ENCODE data around the gene NDUFV3. TPM values are rescaled to one million over a fixed set of nuclear protein-coding genes. Genes with fewer than 3 reads are reported as not detected.
"Not testable (repeated sequence)": the region's sequence is repeated elsewhere in the genome, so short reads cannot be mapped to it uniquely, and the experiment has no call there.

NDUFV3 gene
- 10 to 100 TPM; 36.6 to 36.8 TPM for total RNA-seq
- 20.3 TPM for polyA plus RNA-seq

DNA sequence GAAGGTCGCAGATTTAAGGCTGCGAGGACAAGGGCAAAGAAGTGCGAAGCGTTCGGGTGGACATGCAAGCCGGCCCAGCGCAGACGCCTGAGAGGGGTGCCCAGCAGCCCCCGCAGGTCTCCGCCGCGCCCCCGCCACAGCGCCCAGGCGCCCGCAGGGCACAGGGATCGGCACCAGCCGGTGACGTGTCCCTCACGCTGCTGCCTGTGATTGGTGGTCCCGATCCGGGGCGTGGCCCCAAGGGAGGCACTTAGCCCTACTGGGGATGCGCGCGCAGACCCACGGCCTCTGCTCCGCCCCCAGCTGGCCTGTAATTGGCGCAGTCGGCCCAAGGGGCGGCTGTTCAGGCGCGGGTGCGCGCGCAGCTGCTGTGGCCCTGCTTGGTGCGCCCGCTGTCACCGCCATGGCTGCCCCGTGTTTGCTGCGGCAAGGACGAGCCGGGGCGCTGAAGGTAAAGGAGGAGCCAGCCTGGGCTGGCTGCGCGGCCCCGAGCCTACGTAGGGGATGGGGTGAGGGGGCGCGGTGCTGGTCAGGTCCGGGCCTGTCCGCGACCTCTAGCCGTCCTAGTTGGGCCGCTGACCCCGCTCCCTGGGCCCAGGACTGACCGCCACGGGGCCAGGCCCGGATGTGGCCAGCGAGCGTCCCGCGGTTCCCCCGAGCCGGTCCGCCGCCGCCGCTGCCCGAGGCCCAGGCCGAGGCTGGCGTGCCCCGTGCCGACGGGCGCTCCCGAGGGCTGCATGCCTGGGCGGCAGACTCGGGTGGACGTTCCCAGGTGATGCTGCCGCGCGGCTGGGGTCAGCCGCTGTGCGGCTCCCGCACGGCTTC, at the start of gene NDUFV3:
NDUFV3 (plus strand) TSS at position 379 of the 825 bp plus-strand sequence; CDS start at position 404, 25 bp downstream.
- Histone ChIP-seq H3K4me1 (ENCODE audit: insufficient read depth, low read length) (peaks cover 16% of the 10 kb centered on the region), H3K27me3 (ENCODE audit: insufficient read depth, low read length, poor library complexity, severe bottlenecking) (no peaks in the 10 kb centered on the region), H3K9me3 (ENCODE audit: low read length) (no peaks in the 10 kb centered on the region), H3K4me3 (ENCODE audit: low read length) (peak within 1 kb of the TSS; percentile 94), H3K27ac (ENCODE audit: low read depth, low read length) (peak within 1 kb of the TSS; percentile 88), H3K36me3 (ENCODE audit: insufficient read depth, low read length) (peaks cover 9% of the 10 kb centered on the region)
- DNase-seq: peak; percentile 97 to 100 (median 100)
- ChIA-PET POLR2A (interaction anchor here (0.5 to 2.1 kb wide), 7 partner anchors 11 to 81 kb away, joined by 3 to 13 read pairs (median 3); partner anchors contain the start of genes PKNOX1 and WDR4), CTCF (interaction anchor here (1.1 to 1.6 kb wide), 2 partner anchors 23 to 299 kb away, joined by 3 read pairs; no protein-coding TSS in a partner anchor)
- H3K4me3 Mint-ChIP-seq: peak within 1 kb of the TSS; percentile 84 to 97 (median 90)
- H3K36me3 Mint-ChIP-seq: peaks cover 0 to 16% (median 3%) of the 10 kb centered on the region in 3 donors
- H3K4me1 Mint-ChIP-seq: peaks cover 14 to 29% (median 17%) of the 10 kb centered on the region in 3 donors
- H3K27me3 Mint-ChIP-seq: peaks cover 0 to 3% of the 10 kb centered on the region in 2 donors
- H3K27ac Mint-ChIP-seq: peak within 1 kb of the TSS; percentile 90 to 99 (median 98)
- no peaks in the 10 kb centered on the region for H3K9me3 Mint-ChIP-seq

- Mint-ChIP-seq H3K27me3 (peaks cover 0 to 1% of the 10 kb centered on the region in 2 donors), H3K36me3 (peaks cover 14 to 67% (median 15%) of the 10 kb centered on the region in 3 donors), H3K27ac (peak overlapping the region in 1 of 8 donors; percentile 6), H3K9me3 (no peaks in the 10 kb centered on the region), H3K4me3 (no peak overlapping the region), H3K4me1 (peaks cover 0 to 16% (median 3%) of the 10 kb centered on the region in 3 donors)
- no peak overlapping the region for H3K4me3 ChIP-seq (ENCODE audit: low read length)
- no peak overlapping the region for H3K27ac ChIP-seq (ENCODE audit: low read depth, low read length)
- ChIA-PET POLR2A (no interaction called here), CTCF (no interaction called here)
- no peaks in the 10 kb centered on the region for H3K4me1 ChIP-seq (ENCODE audit: insufficient read depth, low read length)
- H3K9me3 ChIP-seq (ENCODE audit: low read length): no peaks in the 10 kb centered on the region
- H3K36me3 ChIP-seq (ENCODE audit: insufficient read depth, low read length): peaks cover 32% of the 10 kb centered on the region
- DNase-seq: peak in 1 of 5 donors; percentile 8
- H3K27me3 ChIP-seq (ENCODE audit: insufficient read depth, low read length, poor library complexity, severe bottlenecking): no peaks in the 10 kb centered on the region
Observed at GRCh38 chr21:42844411-42845113, 48.5 kb upstream of the NDUFV3 start.

DNA sequence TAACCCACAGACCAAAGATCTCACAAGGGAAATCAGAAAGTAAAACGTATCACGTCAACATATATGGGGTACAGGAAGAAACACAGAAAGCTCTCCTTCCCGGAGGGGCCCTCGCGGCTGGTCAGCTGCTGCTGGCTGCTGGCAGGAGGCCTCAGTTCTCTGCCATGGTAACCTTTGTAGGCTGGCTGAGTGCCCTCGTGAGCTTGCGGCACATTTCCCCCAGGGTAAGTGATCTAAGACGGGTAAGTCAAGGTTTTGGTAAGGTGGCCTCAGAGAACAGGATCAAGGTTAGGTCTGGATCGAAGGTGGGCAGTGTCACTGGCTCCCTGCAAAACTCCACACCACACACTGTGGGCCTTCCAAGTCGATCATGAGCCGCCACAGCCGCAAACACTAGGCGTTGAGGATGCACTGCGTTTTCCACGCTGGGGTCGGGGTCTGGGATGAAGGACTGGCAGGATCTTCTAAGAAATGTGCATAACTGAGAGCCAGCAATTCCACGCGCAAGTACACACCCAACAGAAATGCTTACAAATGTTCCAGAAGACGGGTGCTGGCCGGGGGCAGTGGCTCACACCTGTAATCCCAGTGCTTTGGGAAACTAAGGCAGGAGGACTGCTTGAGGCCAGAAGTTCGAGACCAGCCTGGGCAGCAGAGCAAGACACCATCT, 47.7 kb upstream of the NDUFV3 start:
- H3K36me3 ChIP-seq (ENCODE audit: insufficient read depth, low read length): peaks cover 28% of the 10 kb centered on the region
- H3K27me3 Mint-ChIP-seq: peaks cover 0 to 1% of the 10 kb centered on the region in 2 donors
- CTCF ChIA-PET: no interaction called here
- DNase-seq: peak in 1 of 5 donors; percentile 14
- H3K4me1 ChIP-seq (ENCODE audit: insufficient read depth, low read length): no peaks in the 10 kb centered on the region
- peaks cover 0 to 16% (median 3%) of the 10 kb centered on the region in 3 donors for H3K4me1 Mint-ChIP-seq
- no peak overlapping the region for H3K4me3 Mint-ChIP-seq
- no peak overlapping the region for H3K27ac ChIP-seq (ENCODE audit: low read depth, low read length)
- POLR2A ChIA-PET: no interaction called here
- H3K27ac Mint-ChIP-seq: no peak overlapping the region
- H3K9me3 ChIP-seq (ENCODE audit: low read length): no peaks in the 10 kb centered on the region
- H3K36me3 Mint-ChIP-seq: peaks cover 14 to 74% (median 15%) of the 10 kb centered on the region in 3 donors
- H3K4me3 ChIP-seq (ENCODE audit: low read length): no peak overlapping the region
- H3K9me3 Mint-ChIP-seq: no peaks in the 10 kb centered on the region
- H3K27me3 ChIP-seq (ENCODE audit: insufficient read depth, low read length, poor library complexity, severe bottlenecking): no peaks in the 10 kb centered on the region

DNA sequence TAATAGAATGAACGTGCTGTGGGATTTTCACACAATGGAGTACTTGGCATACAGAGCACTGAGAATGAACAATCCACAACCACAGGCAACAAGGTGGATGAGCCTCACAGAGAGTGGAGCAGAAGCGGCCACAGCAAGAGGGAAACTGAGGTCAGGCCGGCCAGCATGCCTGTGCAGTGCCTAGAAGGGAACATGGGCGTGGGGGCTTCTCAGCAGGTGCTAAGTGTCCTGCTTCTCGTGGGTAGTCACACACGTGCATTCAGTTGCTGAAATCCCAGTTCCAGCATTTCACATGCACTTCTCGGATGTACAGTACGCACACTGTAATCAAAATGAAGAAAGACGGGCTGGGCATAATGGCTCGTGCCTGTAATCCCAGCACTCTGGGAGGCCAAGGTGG, 46.9 kb upstream of the NDUFV3 start:
- Mint-ChIP-seq H3K27me3 (peaks cover 0 to 1% of the 10 kb centered on the region in 2 donors), H3K36me3 (peaks cover 14 to 82% (median 15%) of the 10 kb centered on the region in 3 donors), H3K9me3 (no peaks in the 10 kb centered on the region), H3K27ac (peak overlapping the region in 1 of 8 donors; percentile 25), H3K4me3 (no peak overlapping the region), H3K4me1 (peaks cover 0 to 16% (median 3%) of the 10 kb centered on the region in 3 donors)
- no peak for DNase-seq
- CTCF ChIA-PET: no interaction called here
- POLR2A ChIA-PET: no interaction called here
- Histone ChIP-seq H3K4me1 (ENCODE audit: insufficient read depth, low read length) (no peaks in the 10 kb centered on the region), H3K27ac (ENCODE audit: low read depth, low read length) (no peak overlapping the region), H3K4me3 (ENCODE audit: low read length) (no peak overlapping the region), H3K9me3 (ENCODE audit: low read length) (no peaks in the 10 kb centered on the region), H3K27me3 (ENCODE audit: insufficient read depth, low read length, poor library complexity, severe bottlenecking) (no peaks in the 10 kb centered on the region), H3K36me3 (ENCODE audit: insufficient read depth, low read length) (peaks cover 21% of the 10 kb centered on the region)

DNA sequence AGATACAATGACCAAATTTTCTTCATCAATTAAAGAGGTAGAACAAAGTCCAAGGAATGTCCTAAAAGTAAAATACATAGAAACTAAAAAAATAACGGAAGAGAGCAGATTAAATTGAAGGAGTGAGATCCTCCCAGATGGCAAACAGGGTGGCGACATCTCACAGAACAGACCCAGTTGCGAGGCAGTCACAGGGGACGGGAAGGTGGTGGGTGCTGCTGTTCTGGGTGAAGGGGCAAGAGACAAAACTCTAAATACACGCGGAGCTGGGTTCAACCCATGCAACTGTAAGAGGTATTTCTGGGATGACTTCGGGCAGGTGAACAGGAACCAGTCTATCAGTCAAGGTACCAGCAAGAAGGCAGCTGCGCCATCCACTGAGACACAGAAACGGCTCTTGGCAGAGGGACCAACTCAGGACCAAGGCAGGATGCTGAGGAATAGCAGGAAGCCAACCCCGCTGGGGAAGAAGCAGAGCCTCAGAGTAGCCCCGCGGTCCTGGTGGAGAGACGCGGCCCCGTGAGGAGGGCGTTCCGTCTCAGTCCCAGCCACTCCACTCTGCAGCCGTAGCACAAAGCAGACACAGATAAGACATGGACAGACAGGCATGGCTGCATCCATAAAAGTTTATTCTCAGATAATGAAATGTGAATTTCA, 45.9 kb upstream of the NDUFV3 start:
- ChIA-PET POLR2A (no interaction called here), CTCF (no interaction called here)
- Mint-ChIP-seq H3K4me3 (no peak overlapping the region), H3K27me3 (peaks cover 0 to 1% of the 10 kb centered on the region in 2 donors), H3K36me3 (peaks cover 14 to 88% (median 15%) of the 10 kb centered on the region in 3 donors), H3K27ac (no peak overlapping the region), H3K9me3 (no peaks in the 10 kb centered on the region), H3K4me1 (peaks cover 0 to 16% (median 3%) of the 10 kb centered on the region in 3 donors)
- H3K9me3 ChIP-seq (ENCODE audit: low read length): no peaks in the 10 kb centered on the region
- no peaks in the 10 kb centered on the region for H3K4me1 ChIP-seq (ENCODE audit: insufficient read depth, low read length)
- no peak overlapping the region for H3K27ac ChIP-seq (ENCODE audit: low read depth, low read length)
- H3K4me3 ChIP-seq (ENCODE audit: low read length): no peak overlapping the region
- peaks cover 20% of the 10 kb centered on the region for H3K36me3 ChIP-seq (ENCODE audit: insufficient read depth, low read length)
- H3K27me3 ChIP-seq (ENCODE audit: insufficient read depth, low read length, poor library complexity, severe bottlenecking): no peaks in the 10 kb centered on the region
- peak in 1 of 5 donors; percentile 9 for DNase-seq

DNA sequence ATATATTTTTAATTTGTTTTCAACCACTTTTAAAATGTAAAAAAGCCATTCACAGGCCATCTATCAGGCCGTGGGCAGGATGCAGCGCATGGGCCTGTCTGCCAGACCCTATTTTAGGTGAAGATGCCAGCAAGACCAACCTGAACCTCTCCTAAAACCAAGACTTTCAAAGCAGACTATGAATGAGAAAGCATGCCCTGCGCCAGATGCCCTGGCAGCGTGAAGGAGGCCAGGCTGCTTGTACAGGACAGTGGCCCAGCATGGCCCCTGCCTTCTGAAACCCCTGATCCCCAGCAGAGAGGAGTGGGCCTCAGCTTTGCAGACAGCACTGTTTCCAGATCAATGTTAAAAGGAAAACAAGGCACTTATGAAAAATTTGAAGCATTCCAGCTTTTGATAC, 45.4 kb upstream of the NDUFV3 start:
- Histone ChIP-seq H3K9me3 (ENCODE audit: low read length) (no peaks in the 10 kb centered on the region), H3K27me3 (ENCODE audit: insufficient read depth, low read length, poor library complexity, severe bottlenecking) (no peaks in the 10 kb centered on the region), H3K36me3 (ENCODE audit: insufficient read depth, low read length) (peaks cover 19% of the 10 kb centered on the region), H3K4me3 (ENCODE audit: low read length) (no peak overlapping the region), H3K27ac (ENCODE audit: low read depth, low read length) (no peak overlapping the region), H3K4me1 (ENCODE audit: insufficient read depth, low read length) (no peaks in the 10 kb centered on the region)
- Mint-ChIP-seq H3K27me3 (peaks cover 0 to 1% of the 10 kb centered on the region in 2 donors), H3K27ac (no peak overlapping the region), H3K4me3 (no peak overlapping the region), H3K9me3 (no peaks in the 10 kb centered on the region), H3K36me3 (peaks cover 14 to 86% (median 14%) of the 10 kb centered on the region in 3 donors), H3K4me1 (peaks cover 0 to 16% (median 3%) of the 10 kb centered on the region in 3 donors)
- CTCF ChIA-PET: no interaction called here
- peak in 1 of 5 donors; percentile 19 for DNase-seq
- POLR2A ChIA-PET: no interaction called here

DNA sequence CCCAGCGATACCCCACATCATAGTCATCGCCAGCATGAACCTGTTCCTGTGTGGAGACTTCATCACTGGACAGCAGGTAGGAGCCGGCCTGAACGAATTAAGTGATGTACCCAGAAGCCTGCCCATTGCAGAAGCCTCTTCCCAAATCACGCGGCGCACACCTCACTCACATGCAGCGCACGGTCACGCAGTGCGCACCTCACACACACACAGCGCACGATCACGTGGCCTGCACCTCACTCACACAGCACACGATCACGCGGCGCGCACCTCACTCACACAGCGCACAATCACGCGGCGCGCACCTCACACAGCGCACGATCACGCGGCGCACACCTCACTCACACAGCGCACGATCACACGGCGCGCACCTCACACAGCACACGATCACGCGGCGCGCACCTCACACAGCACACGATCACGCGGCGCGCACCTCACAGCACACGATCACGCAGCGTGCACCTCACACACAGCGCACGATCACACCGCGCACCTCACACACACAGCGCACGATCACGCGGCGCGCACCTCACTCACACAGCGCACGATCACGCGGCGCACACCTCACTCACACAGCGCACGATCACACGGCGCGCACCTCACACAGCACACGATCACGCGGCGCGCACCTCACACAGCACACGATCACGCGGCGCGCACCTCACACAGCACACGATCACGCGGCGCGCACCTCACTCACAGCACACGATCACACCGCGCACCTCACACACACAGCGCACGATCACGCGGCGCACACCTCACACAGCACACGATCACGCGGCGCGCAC, 44.8 kb upstream of the NDUFV3 start:
- H3K9me3 Mint-ChIP-seq; H3K4me3 Mint-ChIP-seq; POLR2A ChIA-PET; CTCF ChIA-PET; H3K27me3 Mint-ChIP-seq; H3K9me3 ChIP-seq (ENCODE audit: low read length); H3K27me3 ChIP-seq (ENCODE audit: insufficient read depth, low read length, poor library complexity, severe bottlenecking); H3K4me3 ChIP-seq (ENCODE audit: low read length); H3K4me1 ChIP-seq (ENCODE audit: insufficient read depth, low read length); H3K27ac ChIP-seq (ENCODE audit: low read depth, low read length); H3K27ac Mint-ChIP-seq: not testable (repeated sequence)
- Mint-ChIP-seq H3K36me3 (peaks cover 9 to 86% (median 11%) of the 10 kb centered on the region in 3 donors), H3K4me1 (peaks cover 0 to 12% (median 3%) of the 10 kb centered on the region in 3 donors)
- DNase-seq: peak in 1 of 5 donors; percentile 13
- peaks cover 15% of the 10 kb centered on the region for H3K36me3 ChIP-seq (ENCODE audit: insufficient read depth, low read length)
